BJ (cell line): ENCODE data around the gene CHST12. TPM values are rescaled to one million over a fixed set of nuclear protein-coding genes. Genes with fewer than 3 reads are reported as not detected.

ENCODE experiments used
- CTCF ChIA-PET: fragments of 350-600 bp; formaldehyde crosslinking; extraction: SDS; loops from one replicate; lab custom pipeline; 2021; ENCODE audit warnings: antibody characterized with exemption, inconsistent platforms; lab: Yijun Ruan, JAX
- POLR2A ChIA-PET: fragments of 300-600 bp; sonication (Branson Sonifier 250); formaldehyde crosslinking; extraction: SDS; loops from one replicate; lab custom pipeline; 2021; ENCODE audit warnings: antibody characterized with exemption; lab: Charles Lee
- DNase-seq: peaks from one replicate; pipeline ENCODE4 v3.0.0-alpha.2; 2011; ENCODE audit warnings: low read depth
- H3K27me3 ChIP-seq: 2 replicates; pipeline ENCODE4 v1.6.0; 2011; ENCODE audit warnings: low read length; ENCODE audit not compliant: control insufficient read depth, insufficient read depth
- H3K36me3 ChIP-seq: 2 replicates; pipeline ENCODE4 v1.5.1; 2011; ENCODE audit warnings: low read length; ENCODE audit not compliant: control insufficient read depth, insufficient read depth
- H3K4me3 ChIP-seq: 2 replicates; pipeline ENCODE4 v1.5.1; 2011; ENCODE audit warnings: low read depth, mild to moderate bottlenecking, control low read depth, low read length
- CTCF ChIP-seq: IDR thresholded peaks from 2 replicates; pipeline ENCODE4 v1.5.1; 2011; ENCODE audit warnings: low read depth, mild to moderate bottlenecking, control low read depth, inconsistent platforms, low read length, moderate library complexity; ENCODE audit not compliant: insufficient read depth
- polyA plus RNA-seq: library from polyadenylated mRNA; depleted of rRNA; stranded (reverse); fragments of >200 nt; gene quantifications from 2 replicates; pipeline ENCODE4 v1.2.3, GENCODE V29; 2011

The CHST12 gene
- polyA plus RNA-seq, 1 experiment: 18.4 TPM

GRCh38 chr7:2484868-2485267 is 81.5 kb downstream of the CHST12 start:
- Histone ChIP-seq H3K27me3 (no peaks in the 10 kb centered on the region), H3K4me3 (no peak overlapping the region), H3K36me3 (no peaks in the 10 kb centered on the region)
- TF ChIP-seq CTCF: no peak
- POLR2A ChIA-PET: no interaction called here
- no peak for DNase-seq
- CTCF ChIA-PET: interaction anchor here (0.6 to 1.5 kb wide), 2 partner anchors 16 to 31 kb away, joined by 3 to 6 read pairs; no protein-coding TSS in a partner anchor

- Histone ChIP-seq H3K4me3 (no peak overlapping the region), H3K36me3 (no peaks in the 10 kb centered on the region), H3K27me3 (no peaks in the 10 kb centered on the region)
- CTCF ChIA-PET: interaction anchor here (0.9 to 1.2 kb wide), 3 partner anchors 19 to 68 kb away, joined by 3 to 4 read pairs (median 4); partner anchors contain the start of gene BRAT1
- no peak for DNase-seq
- TF ChIP-seq CTCF: no peak
- POLR2A ChIA-PET: no interaction called here
These were observed 84.3 kb downstream of the CHST12 start for GRCh38 chr7:2487586-2488271.

GRCh38 chr7:2488272-2488645 is 84.8 kb downstream of the CHST12 start:
- ChIA-PET POLR2A (no interaction called here), CTCF (interaction anchor here (0.7 to 1.2 kb wide), 6 partner anchors 8 to 67 kb away, joined by 3 to 4 read pairs (median 3); partner anchors contain the start of gene BRAT1)
- no peak for TF ChIP-seq CTCF
- no peaks in the 10 kb centered on the region for H3K36me3 ChIP-seq
- DNase-seq: no peak
- no peak overlapping the region for H3K4me3 ChIP-seq
- H3K27me3 ChIP-seq: no peaks in the 10 kb centered on the region

- Histone ChIP-seq H3K36me3 (no peaks in the 10 kb centered on the region), H3K27me3 (no peaks in the 10 kb centered on the region), H3K4me3 (no peak overlapping the region)
- no peak for TF ChIP-seq CTCF
- ChIA-PET CTCF (interaction anchor here (0.7 to 1.0 kb wide), 4 partner anchors 9 to 67 kb away, joined by 3 to 4 read pairs (median 3); partner anchors contain the start of gene BRAT1), POLR2A (no interaction called here)
- DNase-seq: no peak
These were observed 85.3 kb downstream of the CHST12 start for GRCh38 chr7:2488681-2489080.

- CTCF ChIA-PET: no interaction called here
- no peaks in the 10 kb centered on the region for H3K27me3 ChIP-seq
- POLR2A ChIA-PET: no interaction called here
- DNase-seq: no peak
- H3K4me3 ChIP-seq: no peak overlapping the region
- TF ChIP-seq CTCF: no peak
- no peaks in the 10 kb centered on the region for H3K36me3 ChIP-seq
These were observed 86.8 kb downstream of the CHST12 start for GRCh38 chr7:2490181-2490651.
